ENCODE measurements around the gene PTPRM. TPM values are rescaled to one million over a fixed set of nuclear protein-coding genes. Genes with fewer than 3 reads are reported as not detected.

PTPRM gene
- total and polyA plus RNA-seq, 2 of the 8 experiments (the other 6 are each of a cell fraction or from before 2014, with no cell fraction given): 4.1 to 7.0 TPM

GRCh38 chr18:8162802-8163201 lies 595.7 kb downstream of the PTPRM start:
- Histone ChIP-seq H2AFZ (ENCODE audit: low read length) (no peak overlapping the region), H3K79me2 (ENCODE audit: control insufficient read depth in 1 of 2, insufficient read depth in 2 of 2, low read length in 2 of 2) (no peaks in the 10 kb centered on the region), H2BK15ac (ENCODE audit: low read length) (no peak overlapping the region), H3K79me1 (ENCODE audit: low read depth, low read length) (no peaks in the 10 kb centered on the region), H2BK12ac (ENCODE audit: low read depth, low read length) (no peak overlapping the region), H3K27me3 (replicated peaks in 1 of 4; ENCODE audit: control insufficient read depth in 3 of 4, extremely low read depth in 1 of 4, insufficient read depth in 3 of 4, low read length in 3 of 4) (no peaks in the 10 kb centered on the region), H4K5ac (ENCODE audit: insufficient read length, low read depth, low read length) (no peak overlapping the region), H3K23ac (ENCODE audit: insufficient read length) (no peak overlapping the region), H3K4me2 (ENCODE audit: insufficient read depth in 1 of 2, low read depth in 2 of 2, low read length in 2 of 2) (no peak overlapping the region), H3K36me3 (ENCODE audit: control insufficient read depth in 2 of 4, insufficient read depth in 4 of 4, low read length in 3 of 4) (no peaks in the 10 kb centered on the region), H3K23me2 (ENCODE audit: low read depth, low read length) (no peaks in the 10 kb centered on the region), H3K27ac (ENCODE audit: low read depth, low read length) (no peak overlapping the region), H3K14ac (ENCODE audit: insufficient read length) (no peak overlapping the region), H3K9me3 (ENCODE audit: insufficient read depth in 2 of 2, low read depth in 1 of 2, low read length in 1 of 2) (peaks cover 0 to 4% of the 10 kb centered on the region in 2 experiments; a peak in 1 of 4 replicates), H2AK5ac (ENCODE audit: low read depth, low read length) (no peak overlapping the region), H4K91ac (replicated peaks; ENCODE audit: insufficient read length, low read length) (no peak overlapping the region), H3K4me3 (ENCODE audit: extremely low read depth in 1 of 4, insufficient read depth in 2 of 4, low read depth in 3 of 4, low read length in 4 of 4) (no peak overlapping the region), H3K56ac (replicated peaks; ENCODE audit: insufficient read length, low read depth, low read length) (no peak overlapping the region), H2BK120ac (replicated peaks; ENCODE audit: low read depth, low read length) (no peak overlapping the region), H3K18ac (ENCODE audit: extremely low read depth, low read length) (no peak overlapping the region), H2BK20ac (ENCODE audit: low read length) (no peak overlapping the region), H4K8ac (ENCODE audit: extremely low read depth, insufficient read depth, low read length) (no peak overlapping the region), H4K20me1 (replicated peaks in 1 of 2; ENCODE audit: control insufficient read depth in 1 of 2, insufficient read depth in 2 of 2, low read length in 2 of 2) (no peaks in the 10 kb centered on the region), H3K4ac (replicated peaks; ENCODE audit: insufficient read length, low read depth, low read length) (no peak overlapping the region), H3K9ac (replicated peaks in 1 of 4; ENCODE audit: extremely low read depth in 1 of 4, low read depth in 3 of 4, low read length in 3 of 4) (no peak overlapping the region), H3K4me1 (replicated peaks in 1 of 4; ENCODE audit: control insufficient read depth in 3 of 4, insufficient read depth in 4 of 4, low read length in 3 of 4) (no peaks in the 10 kb centered on the region), H2BK5ac (ENCODE audit: low read depth, low read length) (no peak overlapping the region)
- 91% methylated on average over 5 of the region's 5 CpGs; no CpG with 5 or more reads in 1 of the 2 experiments for WGBS, 2 experiments (ENCODE audit: extremely low coverage in 1 of 2, insufficient coverage in 1 of 2, insufficient read length in 1 of 2, insufficient replicate concordance in 2 of 2, low coverage in 1 of 2, low lambda C conversion rate in 2 of 2, missing lambda C conversion rate in 1 of 2)
- CTCF ChIA-PET (ENCODE audit: partially characterized antibody): interaction anchor here (0.7 kb wide), 1 partner anchor 850 kb away, joined by 4 read pairs; no protein-coding TSS in a partner anchor
- POLR2A ChIA-PET (ENCODE audit: partially characterized antibody): no interaction called here
- DNase-seq (ENCODE audit: low read depth in 1 of 2, low spot score in 2 of 2) (no peak), FAIRE-seq (no peak)
- TF ChIP-seq BCL11A (IDR thresholded peaks at IDR 0.05; ENCODE audit: low read depth in 2 of 2, low read length in 2 of 2) (no peak), SIRT6 (IDR thresholded peaks at IDR 0.05; ENCODE audit: low read length) (no peak), TBP (IDR thresholded peaks at IDR 0.05; ENCODE audit: low read depth, low read length) (no peak), CBX5 (IDR thresholded peaks at IDR 0.05; ENCODE audit: low read depth, low read length) (no peak), KDM4A (IDR thresholded peaks at IDR 0.05; ENCODE audit: low read depth, low read length, severe bottlenecking) (no peak), MAFK (IDR thresholded peaks at IDR 0.05; ENCODE audit: low read depth, low read length) (no peak), TAF1 (IDR thresholded peaks at IDR 0.05; ENCODE audit: low read depth, low read length) (no peak), EGR1 (IDR thresholded peaks at IDR 0.05; ENCODE audit: borderline replicate concordance, low read depth, low read length) (no peak), SAP30 (IDR thresholded peaks at IDR 0.05; ENCODE audit: insufficient read depth, insufficient replicate concordance, low read length) (no peak), SUZ12 (IDR thresholded peaks at IDR 0.05; ENCODE audit: low read length) (no peak), POLR2A (IDR thresholded peaks at IDR 0.05; ENCODE audit: control extremely low read depth in 1 of 2, low read depth in 2 of 2, low read length in 2 of 2) (no peak), PHF8 (conservative IDR thresholded peaks at IDR 0.05; ENCODE audit: low read depth, low read length) (no peak)
- TF ChIP-seq, protein P1, sequence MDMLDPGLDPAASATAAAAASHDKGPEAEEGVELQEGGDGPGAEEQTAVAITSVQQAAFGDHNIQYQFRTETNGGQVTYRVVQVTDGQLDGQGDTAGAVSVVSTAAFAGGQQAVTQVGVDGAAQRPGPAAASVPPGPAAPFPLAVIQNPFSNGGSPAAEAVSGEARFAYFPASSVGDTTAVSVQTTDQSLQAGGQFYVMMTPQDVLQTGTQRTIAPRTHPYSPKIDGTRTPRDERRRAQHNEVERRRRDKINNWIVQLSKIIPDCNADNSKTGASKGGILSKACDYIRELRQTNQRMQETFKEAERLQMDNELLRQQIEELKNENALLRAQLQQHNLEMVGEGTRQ (IDR thresholded peaks at IDR 0.05; ENCODE audit: low read length): no peak
- TF ChIP-seq, protein P2, sequence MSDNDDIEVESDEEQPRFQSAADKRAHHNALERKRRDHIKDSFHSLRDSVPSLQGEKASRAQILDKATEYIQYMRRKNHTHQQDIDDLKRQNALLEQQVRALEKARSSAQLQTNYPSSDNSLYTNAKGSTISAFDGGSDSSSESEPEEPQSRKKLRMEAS (IDR thresholded peaks at IDR 0.05): no peak
